Skin epidermis (tissue), 12 donors: ENCODE data around the gene PDE4B.

Experiments used
- H3K27ac ChIP-seq, 21 experiments: fragments of 200-600 bp; sonication (generic) in 11 of 21; one replicate each; pipeline ENCODE4 v1.5.0; 2020; ENCODE audit warnings: mild to moderate bottlenecking in 3 of 21, inconsistent platforms in 2 of 21, moderate library complexity in 2 of 21
- H3K4me3 ChIP-seq, 7 experiments: fragments of 200-600 bp; sonication (generic) in 2 of 7; one replicate each; pipeline ENCODE4 v1.5.0; 2020; ENCODE audit warnings: inconsistent platforms in 2 of 7, mild to moderate bottlenecking in 2 of 7, moderate library complexity in 1 of 7

The PDE4B gene

GRCh38 chr1:66334318-66334717, 541.6 kb downstream of the PDE4B start:
- peak overlapping the region; percentile 2 to 94 (median 85) for H3K27ac ChIP-seq
- peak overlapping the region; percentile 25 to 54 (median 46) for H3K4me3 ChIP-seq

- peak overlapping the region in 6 of 7 experiments; percentile 25 to 54 (median 46) for H3K4me3 ChIP-seq
- H3K27ac ChIP-seq: peak overlapping the region in 20 of 21 experiments; percentile 55 to 94 (median 85)
These were observed 542.4 kb downstream of the PDE4B start for GRCh38 chr1:66335125-66335524.

- H3K4me3 ChIP-seq: peak overlapping the region in 5 of 7 experiments; percentile 25 to 54 (median 46)
- H3K27ac ChIP-seq: peak overlapping the region in 20 of 21 experiments; percentile 55 to 94 (median 85)
These were observed 543.4 kb downstream of the PDE4B start for GRCh38 chr1:66335859-66336640.

GRCh38 chr1:66336641-66336990, 543.9 kb downstream of the PDE4B start:
- H3K27ac ChIP-seq: peak overlapping the region in 20 of 21 experiments; percentile 55 to 94 (median 85)
- H3K4me3 ChIP-seq: peak overlapping the region in 1 of 7 experiments; percentile 54

- Histone ChIP-seq H3K27ac (peak overlapping the region in 18 of 21 experiments; percentile 27 to 94 (median 85)), H3K4me3 (no peak overlapping the region)
These were observed 544.6 kb downstream of the PDE4B start for GRCh38 chr1:66337249-66337648.

GRCh38 chr1:66339944-66340343, 547.2 kb downstream of the PDE4B start:
- Histone ChIP-seq H3K4me3 (no peak overlapping the region), H3K27ac (peak overlapping the region in 14 of 21 experiments; percentile 6 to 71 (median 31))

GRCh38 chr1:66341446-66342089, 548.9 kb downstream of the PDE4B start:
- Histone ChIP-seq H3K4me3 (no peak overlapping the region), H3K27ac (peak overlapping the region in 4 of 21 experiments; percentile 6 to 71 (median 21))

- Histone ChIP-seq H3K27ac (peak overlapping the region in 2 of 21 experiments; percentile 18 to 34), H3K4me3 (no peak overlapping the region)
These were observed 550.0 kb downstream of the PDE4B start for GRCh38 chr1:66342707-66343106.

GRCh38 chr1:66343569-66344325, 551.1 kb downstream of the PDE4B start:
- H3K4me3 ChIP-seq: no peak overlapping the region
- H3K27ac ChIP-seq: peak overlapping the region in 2 of 21 experiments; percentile 11 to 37

- Histone ChIP-seq H3K27ac (peak overlapping the region in 5 of 21 experiments; percentile 2 to 48 (median 18)), H3K4me3 (no peak overlapping the region)
These were observed 553.5 kb downstream of the PDE4B start for GRCh38 chr1:66346057-66346795.

GRCh38 chr1:66346873-66347272, 554.2 kb downstream of the PDE4B start:
- Histone ChIP-seq H3K4me3 (no peak overlapping the region), H3K27ac (peak overlapping the region in 3 of 21 experiments; percentile 1 to 18 (median 8))

GRCh38 chr1:66348776-66349175, 556.1 kb downstream of the PDE4B start:
- Histone ChIP-seq H3K27ac (peak overlapping the region in 10 of 21 experiments; percentile 6 to 87 (median 72)), H3K4me3 (no peak overlapping the region)

- Histone ChIP-seq H3K4me3 (no peak overlapping the region), H3K27ac (peak overlapping the region in 15 of 21 experiments; percentile 33 to 87 (median 71))
These were observed 556.5 kb downstream of the PDE4B start for GRCh38 chr1:66349242-66349641.

- Histone ChIP-seq H3K27ac (peak overlapping the region in 19 of 21 experiments; percentile 10 to 87 (median 69)), H3K4me3 (no peak overlapping the region)
These were observed 557.4 kb downstream of the PDE4B start for GRCh38 chr1:66350001-66350547.

- H3K27ac ChIP-seq: peak overlapping the region in 16 of 21 experiments; percentile 2 to 87 (median 62)
- no peak overlapping the region for H3K4me3 ChIP-seq
These were observed 558.8 kb downstream of the PDE4B start for GRCh38 chr1:66351478-66351877.

- Histone ChIP-seq H3K4me3 (no peak overlapping the region), H3K27ac (peak overlapping the region in 16 of 21 experiments; percentile 2 to 87 (median 54))
These were observed 559.2 kb downstream of the PDE4B start for GRCh38 chr1:66351913-66352312.

GRCh38 chr1:66352792-66353191, 560.1 kb downstream of the PDE4B start:
- no peak overlapping the region for H3K4me3 ChIP-seq
- H3K27ac ChIP-seq: peak overlapping the region in 12 of 21 experiments; percentile 6 to 87 (median 66)

GRCh38 chr1:66353257-66353656, 560.6 kb downstream of the PDE4B start:
- Histone ChIP-seq H3K27ac (peak overlapping the region in 8 of 21 experiments; percentile 6 to 87 (median 54)), H3K4me3 (no peak overlapping the region)
